GM18517 (cell line): Measurements from ENCODE around the gene DYRK2.
"Not testable (repeated sequence)": the region's sequence is repeated elsewhere in the genome, so short reads cannot be mapped to it uniquely, and the experiment has no call there.

Experiments
- ATAC-seq: cut with Tn5 transposase; IDR thresholded peaks from one replicate; pipeline ENCODE4 v1.9.1; 2021; ENCODE audit warnings: mild to moderate bottlenecking, moderate library complexity; ENCODE audit not compliant: unreplicated experiment

The DYRK2 gene

DNA sequence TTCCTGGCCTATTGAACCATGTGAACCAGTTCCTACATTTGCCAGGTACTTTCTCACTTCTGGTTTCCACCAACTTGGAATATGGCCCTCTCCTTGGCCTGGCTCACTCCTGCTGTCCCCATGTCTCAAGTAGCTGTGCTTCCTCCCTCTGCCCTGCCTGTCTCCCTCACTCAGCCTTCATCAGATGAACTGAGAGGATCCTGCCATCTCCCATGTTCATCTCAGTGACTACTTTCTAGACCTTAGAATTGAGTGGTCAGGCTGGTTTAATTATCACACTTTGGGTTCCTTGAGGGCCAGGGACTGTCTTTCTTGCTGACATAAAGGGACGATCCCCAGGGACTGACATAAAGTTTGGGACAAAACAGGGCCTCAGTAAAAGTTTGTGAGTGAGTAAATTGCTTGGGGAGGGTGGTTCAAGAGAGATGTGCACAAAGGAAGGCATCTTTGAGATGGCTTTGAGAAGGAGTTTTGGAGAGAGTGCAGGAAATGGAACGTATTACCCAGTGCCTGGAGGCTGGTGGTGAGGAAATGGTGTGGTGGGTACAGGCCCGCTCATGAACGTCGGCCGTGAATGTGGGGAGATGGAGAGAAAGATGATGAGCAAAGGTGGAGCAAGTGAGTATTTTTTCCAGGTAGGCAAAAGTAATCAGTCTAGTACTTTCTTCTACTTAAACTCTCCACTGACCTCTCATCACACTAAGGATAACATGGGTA is 20.8 kb downstream of the DYRK2 start:
- no peak for ATAC-seq

DNA sequence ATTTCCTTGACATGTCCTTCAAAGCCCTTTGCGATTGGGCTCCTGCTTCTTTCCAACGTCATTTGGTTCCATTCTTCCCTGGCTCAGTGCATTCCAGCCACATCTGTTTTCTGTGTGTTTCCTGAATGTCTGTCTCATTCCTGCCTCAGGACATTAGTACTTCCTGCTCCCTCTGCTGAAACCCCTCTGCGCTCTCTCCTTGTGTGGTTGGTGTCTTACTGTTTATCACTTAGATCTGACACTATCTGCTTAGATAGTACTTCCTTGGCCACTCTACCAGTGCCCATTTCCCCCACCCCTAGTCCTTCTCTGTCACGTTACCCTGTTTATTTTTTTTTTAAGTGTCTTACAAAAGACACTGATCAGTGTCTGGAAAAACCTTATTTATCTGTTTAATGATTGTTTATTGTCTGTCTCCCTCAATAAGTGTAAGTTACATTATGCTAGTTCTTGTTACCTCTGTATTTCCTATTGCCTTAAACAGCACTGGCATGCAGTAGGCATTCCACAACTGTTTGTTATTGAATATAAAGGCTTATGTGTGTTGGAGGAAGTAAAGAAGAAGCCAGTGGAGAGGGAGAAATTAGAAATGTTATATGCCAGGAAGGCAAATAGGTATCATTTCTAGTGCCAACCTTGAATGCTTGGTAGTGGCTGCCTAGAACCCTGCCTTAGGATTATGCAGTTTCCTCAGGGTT is 21.5 kb downstream of the DYRK2 start:
- ATAC-seq = no peak

DNA sequence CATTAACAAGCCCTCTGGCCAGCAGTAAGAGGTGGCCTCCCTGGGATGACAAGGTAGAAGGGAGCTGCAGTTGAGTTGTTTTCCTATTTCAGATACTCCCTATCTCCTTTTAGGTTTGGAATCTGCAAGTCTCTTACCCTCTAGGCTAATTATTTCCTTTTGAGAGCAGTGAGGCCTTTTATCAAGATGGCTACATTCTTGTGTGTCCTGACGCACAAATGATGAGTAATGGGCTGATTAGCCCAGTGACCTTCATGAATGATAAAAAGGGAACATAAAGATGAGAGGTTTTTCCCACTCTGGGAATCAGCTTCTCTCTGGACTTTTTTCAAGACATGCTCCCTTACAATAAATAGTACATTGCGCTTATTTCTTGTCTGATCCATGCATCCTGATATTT is 22.9 kb downstream of the DYRK2 start:
- no peak for ATAC-seq

DNA sequence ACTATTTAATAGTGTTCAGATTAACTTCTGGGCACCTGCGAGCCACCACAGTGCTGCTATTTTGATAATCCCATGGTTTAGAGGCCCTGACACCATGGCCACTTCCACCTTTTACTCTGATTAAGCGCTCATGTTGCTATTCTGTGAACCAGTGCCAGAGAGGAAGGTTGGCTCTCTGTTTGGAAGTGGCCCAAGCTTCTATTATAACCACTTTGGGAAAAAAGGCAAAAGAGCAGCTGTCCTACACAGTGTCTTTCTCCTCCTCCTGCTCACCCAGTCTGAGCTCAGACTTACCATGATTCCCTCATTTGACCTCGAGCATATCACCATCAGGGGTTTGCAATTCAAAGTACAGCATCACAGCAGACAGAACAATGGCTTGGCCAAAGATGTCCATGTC is 23.3 kb downstream of the DYRK2 start:
- ATAC-seq = no peak

DNA sequence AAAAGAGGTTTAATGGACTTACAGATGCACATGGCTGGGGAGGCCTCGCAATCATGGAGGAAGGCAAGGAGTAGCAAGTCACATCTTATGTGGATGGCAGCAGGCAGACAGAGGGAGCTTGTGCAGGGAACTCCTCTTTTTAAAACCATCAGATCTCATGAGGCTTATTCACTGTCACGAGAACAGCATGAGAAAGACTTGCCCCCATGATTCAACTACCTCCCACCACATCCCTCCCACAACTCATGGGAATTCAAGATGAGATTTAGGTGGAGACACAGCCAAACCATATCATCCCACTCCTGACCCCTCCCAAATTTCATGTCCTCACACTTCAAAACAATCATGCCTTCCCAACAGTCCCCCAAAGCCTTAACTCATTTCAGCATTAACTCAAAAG is 24.0 kb downstream of the DYRK2 start:
- not testable (repeated sequence) for ATAC-seq

DNA sequence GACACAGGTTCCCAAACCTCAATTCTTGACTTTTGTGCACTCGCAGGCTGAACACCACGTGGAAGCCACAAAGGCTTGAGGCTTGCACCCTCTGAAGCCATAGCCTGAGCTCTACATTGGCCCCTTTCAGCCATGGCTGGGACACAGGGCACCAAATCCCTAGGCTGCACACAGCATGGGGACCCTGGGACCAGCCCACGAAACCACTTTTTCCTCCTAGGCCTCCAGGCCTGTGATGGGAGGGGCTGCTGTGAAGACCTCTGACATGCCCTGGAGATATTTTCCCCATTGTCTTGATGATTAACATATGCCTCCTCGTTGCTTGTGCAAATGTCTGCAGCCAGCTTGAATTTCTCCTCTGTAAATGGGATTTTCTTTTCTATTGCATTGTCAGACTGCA is 25.0 kb downstream of the DYRK2 start:
- not testable (repeated sequence) for ATAC-seq

DNA sequence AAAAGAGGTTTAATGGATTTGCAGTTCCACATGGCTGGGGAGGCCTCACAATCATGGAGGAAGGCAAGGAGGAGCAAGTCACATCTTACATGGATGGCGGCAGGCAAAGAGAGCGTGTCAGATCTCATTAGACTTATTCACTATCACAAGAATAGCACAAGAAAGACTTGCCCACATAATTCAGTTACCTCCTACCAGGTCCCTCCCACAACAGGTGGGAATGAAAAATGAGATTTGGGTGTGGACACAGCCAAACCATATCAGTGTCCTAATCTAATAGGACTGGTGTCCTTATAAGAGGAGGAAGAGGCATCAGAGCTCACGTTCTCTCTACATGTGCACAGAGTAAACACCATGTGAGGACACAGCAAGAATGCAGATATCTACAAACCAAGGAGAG is 25.9 kb downstream of the DYRK2 start:
- ATAC-seq = no peak

DNA sequence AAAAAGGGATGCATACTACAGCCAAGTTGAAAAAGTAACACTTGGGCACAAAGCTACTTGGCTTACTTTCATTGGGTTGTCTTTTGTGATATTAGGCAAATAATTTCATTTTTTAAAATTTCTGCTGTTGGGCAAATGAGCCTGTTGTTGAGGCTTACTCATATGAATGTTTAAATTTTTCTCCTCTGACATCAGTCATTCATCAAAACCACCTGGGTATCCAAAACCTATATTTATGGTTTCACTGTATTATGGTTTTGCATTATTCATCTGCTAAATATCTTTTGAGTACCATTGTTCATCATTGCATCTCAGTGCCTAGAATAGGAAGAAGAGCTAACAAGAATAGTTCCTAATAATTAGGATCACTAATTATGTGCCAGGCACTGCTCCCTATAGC is 28.1 kb downstream of the DYRK2 start:
- no peak for ATAC-seq

DNA sequence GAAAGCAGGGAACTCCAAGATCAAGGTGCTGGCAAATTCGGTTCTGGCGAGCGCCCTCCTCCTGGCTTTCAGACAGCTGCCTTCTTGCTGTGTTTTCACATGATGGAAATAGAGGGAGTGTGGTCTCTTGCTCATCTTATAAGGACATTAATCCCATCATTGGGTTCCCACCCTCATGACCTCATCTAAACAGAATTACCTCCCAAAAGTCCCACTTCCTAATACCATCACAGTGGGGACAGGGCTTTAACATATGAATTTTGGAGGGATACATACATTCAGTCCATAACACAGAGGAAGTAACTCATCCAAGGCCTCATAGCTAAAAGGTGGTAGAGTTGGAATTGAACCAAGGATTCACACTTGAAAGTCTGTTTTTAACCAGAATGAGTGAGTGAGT is 28.6 kb downstream of the DYRK2 start:
- ATAC-seq = no peak

DNA sequence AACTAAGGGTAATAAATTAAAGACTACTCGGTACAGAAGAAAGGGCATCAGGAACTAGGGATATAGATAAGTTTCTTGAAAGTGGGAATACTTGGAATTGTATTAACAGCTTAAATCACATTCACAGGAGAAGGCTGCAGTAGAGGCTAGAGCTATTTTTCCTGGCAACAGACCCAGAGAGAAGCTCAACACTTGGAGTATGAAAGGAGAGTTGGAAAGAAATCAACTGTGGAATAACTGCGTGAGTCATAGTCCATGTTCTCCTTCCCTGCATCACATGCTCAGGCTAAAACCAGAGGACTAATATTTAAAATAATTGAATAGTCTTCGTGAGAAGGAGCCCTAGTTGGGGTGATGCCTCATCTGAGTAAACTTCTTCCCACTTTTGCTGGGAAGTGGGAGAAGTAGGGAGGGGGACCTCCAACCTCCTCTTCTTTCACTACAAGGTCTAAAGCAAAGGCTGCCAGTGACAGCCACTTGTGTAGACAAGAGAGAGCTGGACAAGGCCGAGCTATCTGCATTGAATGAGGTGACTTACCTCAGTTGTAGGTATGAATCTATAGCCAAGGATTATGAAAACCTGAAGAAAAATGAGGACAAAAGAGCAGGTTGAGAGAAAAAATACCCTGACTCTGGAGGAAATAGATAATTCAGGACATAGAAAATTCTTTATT is 32.7 kb downstream of the DYRK2 start:
- ATAC-seq = no peak

DNA sequence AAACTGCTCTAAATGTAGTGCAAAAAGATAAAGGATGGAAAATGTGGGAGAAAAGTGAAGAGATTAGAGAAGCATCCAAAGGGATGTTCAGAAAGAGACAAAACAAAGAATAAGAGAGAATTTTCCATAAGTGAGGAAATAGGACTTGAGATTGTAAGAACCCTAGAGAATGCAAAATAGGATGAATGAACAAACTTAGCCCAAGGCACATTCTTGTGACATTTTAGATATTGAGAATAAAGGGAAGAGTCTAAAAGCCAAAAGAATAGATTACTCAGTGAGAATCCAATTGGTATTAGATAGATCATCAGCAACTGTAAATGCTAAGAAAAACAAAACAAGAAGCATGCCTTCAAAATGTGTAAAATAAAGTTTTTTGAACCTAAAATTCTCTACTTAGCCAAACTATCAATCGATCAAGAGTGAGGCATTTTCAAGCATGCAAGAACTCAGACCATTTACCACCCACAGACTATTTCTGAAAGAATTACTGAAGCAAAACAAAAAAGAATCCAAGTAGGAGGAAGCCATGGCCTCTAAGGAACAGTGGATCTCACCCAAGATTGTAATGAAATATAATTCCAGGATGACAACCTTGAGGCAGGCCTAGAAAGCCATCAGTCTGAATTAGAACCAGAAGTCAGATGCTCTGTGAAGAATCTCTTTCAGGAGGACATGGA is 33.5 kb downstream of the DYRK2 start:
- ATAC-seq = no peak

DNA sequence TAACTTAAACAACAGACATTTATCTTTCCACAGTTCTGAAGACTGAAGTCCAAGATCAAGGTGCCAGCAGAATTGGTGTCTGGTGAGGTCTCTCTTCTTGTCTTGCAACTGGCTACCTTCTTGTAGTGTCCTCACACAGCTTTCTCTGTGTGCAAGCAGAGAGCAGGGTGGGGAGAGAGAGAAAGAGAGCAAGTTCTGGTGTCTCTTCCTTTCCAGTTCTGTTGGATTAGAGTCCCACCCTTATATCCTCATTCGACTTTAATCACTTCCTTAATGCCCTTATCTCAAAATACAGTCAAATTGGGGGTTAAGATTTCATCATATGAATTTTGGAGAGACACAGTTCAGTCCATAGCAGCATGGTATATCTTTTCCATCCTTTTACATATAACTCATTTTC is 40.8 kb downstream of the DYRK2 start:
- no peak for ATAC-seq

DNA sequence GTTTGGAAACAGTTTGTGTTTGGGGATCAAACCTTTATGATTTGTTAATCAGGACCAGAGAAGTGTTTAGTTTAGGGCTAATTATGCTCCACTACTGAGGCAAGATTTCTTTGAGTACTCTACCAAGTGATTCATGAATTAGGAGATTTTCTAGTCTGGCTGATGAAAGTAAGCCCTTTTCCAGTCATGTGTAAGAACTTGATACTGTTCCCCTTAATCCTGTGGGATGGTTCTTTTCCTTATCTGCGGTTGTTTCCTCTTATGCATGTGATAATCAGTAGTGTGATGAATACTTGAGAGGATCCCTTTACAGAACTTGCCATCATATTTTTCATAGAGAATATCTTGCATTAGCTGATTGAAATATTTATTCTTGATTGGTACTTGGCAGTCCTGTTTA is 42.1 kb downstream of the DYRK2 start:
- ATAC-seq = no peak

DNA sequence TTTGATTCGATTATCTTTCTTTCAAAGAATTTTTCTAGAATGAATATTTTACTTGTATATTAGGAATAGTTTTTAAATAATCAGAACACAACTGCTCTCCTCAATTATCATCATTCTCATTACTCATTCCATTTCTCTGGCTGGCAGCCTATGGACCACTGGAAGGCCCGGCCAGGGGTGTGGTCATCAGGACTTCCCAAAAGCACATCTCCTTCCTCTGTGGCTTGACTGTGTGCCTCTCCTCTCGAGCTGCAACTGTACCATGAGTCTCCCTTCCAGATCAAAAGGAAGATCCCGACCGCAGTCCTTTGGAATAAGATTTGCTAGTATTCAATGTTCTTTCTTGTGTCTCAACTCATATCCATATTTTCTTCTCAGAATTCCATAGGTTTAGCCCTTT is 42.7 kb downstream of the DYRK2 start:
- ATAC-seq = no peak

DNA sequence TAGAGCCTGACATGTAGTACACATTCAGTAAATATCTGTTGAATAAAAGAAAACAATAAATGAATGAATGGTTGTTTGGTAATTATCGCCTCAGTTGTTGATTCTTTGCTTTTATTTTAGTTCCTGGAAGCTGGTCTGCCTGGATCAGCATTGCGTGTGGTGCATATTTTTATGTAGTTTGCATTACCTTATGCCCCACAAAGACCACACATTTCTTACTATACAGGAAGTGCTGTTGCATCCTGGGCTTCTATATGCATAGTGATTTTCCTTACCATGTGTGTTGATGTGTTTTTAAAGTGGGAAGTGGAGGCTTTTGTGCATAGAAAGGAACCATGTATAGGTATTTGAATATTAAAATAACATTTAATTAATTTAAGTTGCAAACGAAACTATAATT is 43.6 kb downstream of the DYRK2 start:
- ATAC-seq = no peak

DNA sequence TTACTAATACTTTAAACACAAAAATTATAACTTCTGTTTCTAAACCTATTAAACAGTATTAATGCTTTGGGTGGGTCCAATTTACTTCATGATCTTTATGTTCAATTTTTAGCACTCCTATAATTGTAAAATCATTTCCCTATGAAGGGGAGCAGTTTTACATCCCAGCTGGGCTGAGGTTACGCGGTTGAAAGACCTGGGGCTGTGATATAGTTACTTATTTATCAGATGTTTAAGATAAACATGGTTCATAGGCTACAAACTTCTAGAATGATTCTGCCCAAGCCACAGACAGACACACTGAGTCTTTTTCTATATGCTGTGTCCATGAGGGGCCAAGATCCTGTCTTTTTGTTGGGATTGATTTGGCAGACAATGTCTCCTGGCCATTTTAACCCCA is 44.4 kb downstream of the DYRK2 start:
- no peak for ATAC-seq

DNA sequence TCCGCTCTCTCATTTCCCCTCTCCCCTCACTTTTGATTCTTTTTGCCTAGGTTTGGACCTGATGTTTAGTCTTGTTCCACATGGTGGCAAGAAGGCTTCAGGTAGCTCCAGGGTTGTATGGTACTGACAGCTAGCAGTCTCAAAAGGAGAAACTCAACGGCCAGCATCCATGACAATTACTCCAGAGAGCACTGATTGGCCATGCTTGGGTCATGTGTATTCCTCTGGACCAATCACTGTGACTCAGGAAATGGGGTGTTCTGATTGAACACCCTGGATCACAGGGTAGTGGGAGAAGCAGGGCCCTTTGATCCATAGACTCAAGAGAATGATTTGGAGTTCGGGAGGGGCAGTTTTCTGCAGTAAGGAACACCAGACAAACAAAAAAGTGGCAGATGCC is 45.3 kb downstream of the DYRK2 start:
- ATAC-seq = no peak

DNA sequence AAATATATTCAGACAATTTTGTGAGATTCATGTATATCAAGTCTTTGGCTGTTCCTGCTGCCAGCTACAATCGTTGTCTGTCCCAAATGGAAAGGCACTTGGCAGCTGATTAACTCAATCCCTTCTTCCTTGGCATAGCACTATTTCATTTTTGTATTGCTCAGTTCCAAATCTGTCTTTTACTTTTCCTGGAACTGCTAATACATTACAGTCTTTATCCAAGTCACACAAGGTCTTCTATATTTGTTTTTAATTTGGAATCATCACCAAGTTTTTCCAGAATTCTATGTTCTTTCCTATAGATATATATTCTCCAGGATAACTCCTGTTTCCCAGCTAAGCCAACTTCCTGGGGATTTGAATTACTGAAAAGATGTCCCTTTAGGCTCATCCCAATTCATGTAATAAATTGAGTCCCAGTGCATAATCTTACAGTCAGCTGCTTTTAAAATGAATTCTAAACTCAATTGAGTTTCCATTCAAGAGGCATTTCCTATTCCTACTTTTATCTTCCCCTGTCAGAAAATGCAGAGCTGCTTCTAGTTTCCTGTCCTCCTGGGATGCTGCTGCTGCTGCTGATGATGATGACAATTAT is 45.9 kb downstream of the DYRK2 start:
- ATAC-seq = no peak

DNA sequence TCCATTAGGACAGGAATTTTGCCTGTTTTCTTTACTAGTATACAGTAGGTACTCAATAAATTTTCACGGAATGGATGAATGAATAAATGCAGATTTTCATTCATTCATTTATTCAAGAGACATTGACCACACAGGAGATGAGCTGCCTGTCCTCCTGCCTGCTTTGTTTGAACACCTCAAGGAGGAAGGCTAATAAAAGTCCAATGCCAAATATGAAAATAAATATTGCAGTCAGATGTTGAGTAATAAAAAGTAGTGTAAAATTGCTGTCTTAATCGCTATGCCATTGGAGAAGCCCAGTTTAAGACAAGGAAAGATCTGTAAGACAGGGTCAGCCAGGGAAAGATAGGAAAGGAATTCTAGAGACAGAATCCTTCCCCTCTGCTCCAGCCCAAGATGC is 47.4 kb downstream of the DYRK2 start:
- ATAC-seq = no peak

DNA sequence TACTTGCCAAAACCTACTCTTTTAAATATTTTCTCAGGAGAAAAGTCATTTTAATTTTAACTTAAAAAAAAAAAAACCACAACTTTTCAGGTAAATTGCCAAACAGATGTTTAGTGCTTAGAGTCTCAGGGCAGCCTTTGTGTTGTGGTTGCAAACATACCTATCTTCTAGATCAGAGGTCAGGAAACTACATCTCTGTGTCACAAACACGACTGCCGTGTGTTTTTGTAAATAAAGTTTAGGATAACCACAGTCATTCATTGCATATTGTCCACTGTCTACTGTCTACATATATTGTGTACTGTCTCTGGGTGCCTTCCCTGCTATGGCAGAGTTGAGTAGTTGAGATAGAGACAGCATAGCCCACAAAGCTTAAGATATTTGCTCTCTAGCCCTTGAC is 48.9 kb downstream of the DYRK2 start:
- ATAC-seq = no peak

DNA sequence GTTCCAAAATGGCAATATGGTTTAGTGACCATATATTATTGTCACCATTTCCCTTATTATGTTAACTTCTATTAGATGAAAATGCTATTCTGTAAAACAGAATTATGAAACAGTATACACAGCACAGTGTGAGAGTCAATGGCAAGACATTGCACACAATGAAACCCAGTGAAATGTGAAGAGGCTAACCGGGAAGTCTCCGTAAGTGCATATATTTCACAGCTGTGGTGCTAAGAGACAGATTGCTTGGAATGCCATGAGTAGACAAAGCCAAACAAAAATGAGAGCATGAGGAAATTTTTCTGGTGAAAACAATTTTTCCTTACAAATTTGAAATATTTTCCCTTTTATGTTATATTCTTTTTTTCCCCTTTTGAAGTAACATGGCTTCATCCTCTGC is 49.4 kb downstream of the DYRK2 start:
- ATAC-seq = no peak
